SK-N-SH (cell line): ENCODE results near the gene PM20D2.

Experiments
- CHD2 ChIP-seq: fragments of 150-350 bp; IDR thresholded peaks from 2 replicates; pipeline ENCODE4 v1.6.1; 2018; ENCODE audit warnings: low read length; ENCODE audit not compliant: partially characterized antibody
- CTCF ChIP-seq: fragments of 200-600 bp; sonication (generic); IDR thresholded peaks from 2 replicates; pipeline ENCODE4 v1.6.1; 2017; ENCODE audit warnings: antibody characterized with exemption, mild to moderate bottlenecking, moderate library complexity
- EZH2phosphoT487 ChIP-seq: fragments of 200-600 bp; sonication (generic); IDR thresholded peaks from 2 replicates; pipeline ENCODE4 v1.6.1; 2017; ENCODE audit warnings: low read depth, mixed run types, mild to moderate bottlenecking, antibody characterized with exemption, moderate library complexity, borderline replicate concordance
- MAX ChIP-seq: IDR thresholded peaks from 2 replicates; pipeline ENCODE4 v1.4.0; 2012; ENCODE audit warnings: low read depth
- SMC3 ChIP-seq: IDR thresholded peaks from 2 replicates; pipeline ENCODE4 v1.6.1; 2012; ENCODE audit warnings: low read depth, low read length, improper control_type of control experiment
- TAF1 ChIP-seq: IDR thresholded peaks from 2 replicates; pipeline ENCODE4 v1.6.1; 2012; ENCODE audit warnings: low read depth, mild to moderate bottlenecking, low read length, moderate library complexity, borderline replicate concordance
- TF ChIP-seq, protein P1 (sequence below): IDR thresholded peaks from 2 replicates; pipeline ENCODE4 v1.6.1; 2012; ENCODE audit warnings: mild to moderate bottlenecking, low read depth, low read length, moderate library complexity
- TF ChIP-seq, protein P2 (sequence below): fragments of 150-350 bp; IDR thresholded peaks from 2 replicates; pipeline ENCODE4 v1.6.1; 2016; ENCODE audit warnings: mild to moderate bottlenecking, low read depth, low read length

DNA sequence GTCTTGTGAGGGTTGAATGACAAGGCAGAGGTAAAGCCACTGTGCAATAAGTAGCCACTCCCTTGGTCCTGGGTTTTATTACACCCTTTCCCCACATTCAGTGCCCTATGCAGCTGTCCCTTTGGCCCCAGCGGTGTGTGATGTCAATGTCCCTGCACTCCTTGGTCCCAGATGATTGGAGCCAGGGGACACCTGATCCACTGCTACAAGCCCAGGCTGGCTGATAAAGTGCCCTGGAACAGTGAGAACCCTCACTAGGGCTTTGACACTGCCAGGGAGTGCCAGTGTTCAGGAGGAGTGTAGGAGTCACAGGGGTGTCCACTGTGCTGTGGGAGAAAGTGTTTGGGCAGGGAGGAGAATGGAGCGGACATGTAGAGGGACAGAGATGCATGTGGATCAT is 40.9 kb downstream of the PM20D2 start:
- TF ChIP-seq, protein P1, sequence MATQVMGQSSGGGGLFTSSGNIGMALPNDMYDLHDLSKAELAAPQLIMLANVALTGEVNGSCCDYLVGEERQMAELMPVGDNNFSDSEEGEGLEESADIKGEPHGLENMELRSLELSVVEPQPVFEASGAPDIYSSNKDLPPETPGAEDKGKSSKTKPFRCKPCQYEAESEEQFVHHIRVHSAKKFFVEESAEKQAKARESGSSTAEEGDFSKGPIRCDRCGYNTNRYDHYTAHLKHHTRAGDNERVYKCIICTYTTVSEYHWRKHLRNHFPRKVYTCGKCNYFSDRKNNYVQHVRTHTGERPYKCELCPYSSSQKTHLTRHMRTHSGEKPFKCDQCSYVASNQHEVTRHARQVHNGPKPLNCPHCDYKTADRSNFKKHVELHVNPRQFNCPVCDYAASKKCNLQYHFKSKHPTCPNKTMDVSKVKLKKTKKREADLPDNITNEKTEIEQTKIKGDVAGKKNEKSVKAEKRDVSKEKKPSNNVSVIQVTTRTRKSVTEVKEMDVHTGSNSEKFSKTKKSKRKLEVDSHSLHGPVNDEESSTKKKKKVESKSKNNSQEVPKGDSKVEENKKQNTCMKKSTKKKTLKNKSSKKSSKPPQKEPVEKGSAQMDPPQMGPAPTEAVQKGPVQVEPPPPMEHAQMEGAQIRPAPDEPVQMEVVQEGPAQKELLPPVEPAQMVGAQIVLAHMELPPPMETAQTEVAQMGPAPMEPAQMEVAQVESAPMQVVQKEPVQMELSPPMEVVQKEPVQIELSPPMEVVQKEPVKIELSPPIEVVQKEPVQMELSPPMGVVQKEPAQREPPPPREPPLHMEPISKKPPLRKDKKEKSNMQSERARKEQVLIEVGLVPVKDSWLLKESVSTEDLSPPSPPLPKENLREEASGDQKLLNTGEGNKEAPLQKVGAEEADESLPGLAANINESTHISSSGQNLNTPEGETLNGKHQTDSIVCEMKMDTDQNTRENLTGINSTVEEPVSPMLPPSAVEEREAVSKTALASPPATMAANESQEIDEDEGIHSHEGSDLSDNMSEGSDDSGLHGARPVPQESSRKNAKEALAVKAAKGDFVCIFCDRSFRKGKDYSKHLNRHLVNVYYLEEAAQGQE = no peak
- TF ChIP-seq EZH2phosphoT487 (no peak), CHD2 (no peak), CTCF (no peak), MAX (no peak), TAF1 (no peak), SMC3 (no peak)
- TF ChIP-seq, protein P2, sequence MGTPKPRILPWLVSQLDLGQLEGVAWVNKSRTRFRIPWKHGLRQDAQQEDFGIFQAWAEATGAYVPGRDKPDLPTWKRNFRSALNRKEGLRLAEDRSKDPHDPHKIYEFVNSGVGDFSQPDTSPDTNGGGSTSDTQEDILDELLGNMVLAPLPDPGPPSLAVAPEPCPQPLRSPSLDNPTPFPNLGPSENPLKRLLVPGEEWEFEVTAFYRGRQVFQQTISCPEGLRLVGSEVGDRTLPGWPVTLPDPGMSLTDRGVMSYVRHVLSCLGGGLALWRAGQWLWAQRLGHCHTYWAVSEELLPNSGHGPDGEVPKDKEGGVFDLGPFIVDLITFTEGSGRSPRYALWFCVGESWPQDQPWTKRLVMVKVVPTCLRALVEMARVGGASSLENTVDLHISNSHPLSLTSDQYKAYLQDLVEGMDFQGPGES = no peak
